GM18517 (cell line): ENCODE results near the gene GABRA1.

Source experiments
- ATAC-seq: cut with Tn5 transposase; IDR thresholded peaks from one replicate; pipeline ENCODE4 v1.9.1; 2021; ENCODE audit warnings: mild to moderate bottlenecking, moderate library complexity; ENCODE audit not compliant: unreplicated experiment

GABRA1 gene

DNA sequence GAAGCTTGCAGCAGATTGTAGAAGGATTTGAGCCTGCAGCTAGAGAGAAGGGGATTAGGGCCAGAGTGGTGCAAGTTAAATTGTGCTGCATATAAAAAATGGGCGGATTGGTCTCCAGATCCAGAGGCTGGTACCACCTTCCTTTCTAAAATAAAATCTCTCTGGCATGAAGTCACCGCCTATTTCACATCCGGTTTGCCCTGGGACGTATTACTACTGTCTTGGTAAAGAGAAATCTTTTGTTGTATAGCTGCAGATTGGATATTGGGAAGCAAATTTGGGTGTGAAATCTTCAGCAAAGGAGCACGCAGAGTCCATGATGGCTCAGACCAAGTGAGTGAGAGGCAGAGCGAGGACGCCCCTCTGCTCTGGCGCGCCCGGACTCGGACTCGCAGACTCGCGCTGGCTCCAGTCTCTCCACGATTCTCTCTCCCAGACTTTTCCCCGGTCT lies at the start of gene GABRA1:
TSS of gene GABRA1 (plus strand) at position 180 of the 451 bp plus-strand sequence. CDS start 2,691 bp downstream, outside the sequence.
- ATAC-seq, result no peak

DNA sequence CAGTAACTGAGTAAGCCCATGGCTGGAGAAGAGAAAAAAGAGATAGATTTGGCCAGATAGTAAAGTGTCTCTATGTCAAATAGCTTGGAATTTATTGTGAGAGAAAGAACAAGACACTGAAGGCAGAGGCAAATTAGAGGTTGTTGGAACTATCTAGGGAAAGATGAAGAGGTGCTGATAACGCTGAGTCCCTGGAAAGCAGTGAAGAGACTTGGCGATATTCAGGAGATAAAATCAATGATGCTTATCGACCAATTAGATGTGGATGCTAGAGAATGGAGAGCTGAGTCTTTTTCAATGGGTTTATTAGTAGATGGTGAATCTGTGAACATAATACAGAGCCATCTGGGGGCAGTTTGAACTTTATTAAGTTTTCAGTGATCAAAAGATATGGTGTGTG lies 48.6 kb upstream of the GABRA1 start:
- ATAC-seq, result no peak

DNA sequence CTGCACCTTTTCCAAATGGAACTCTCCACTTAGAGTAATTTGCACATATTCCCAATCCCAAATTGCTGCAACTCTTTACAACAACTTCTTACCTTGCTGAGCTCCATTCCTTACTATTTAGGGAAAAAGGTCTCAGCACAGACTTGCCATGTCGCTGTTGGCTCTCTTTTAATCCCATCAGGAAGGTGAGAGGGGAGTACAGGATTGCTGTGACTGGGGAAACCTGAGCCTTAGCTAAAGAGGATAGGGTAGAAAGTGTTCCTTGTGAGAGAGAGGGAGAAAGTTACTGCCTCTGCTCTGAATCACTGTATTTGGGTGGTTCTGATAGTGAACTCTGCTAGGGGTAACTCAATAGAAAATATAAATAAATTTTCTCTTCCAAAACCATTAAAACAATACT lies 43.7 kb upstream of the GABRA1 start:
- ATAC-seq, result no peak

DNA sequence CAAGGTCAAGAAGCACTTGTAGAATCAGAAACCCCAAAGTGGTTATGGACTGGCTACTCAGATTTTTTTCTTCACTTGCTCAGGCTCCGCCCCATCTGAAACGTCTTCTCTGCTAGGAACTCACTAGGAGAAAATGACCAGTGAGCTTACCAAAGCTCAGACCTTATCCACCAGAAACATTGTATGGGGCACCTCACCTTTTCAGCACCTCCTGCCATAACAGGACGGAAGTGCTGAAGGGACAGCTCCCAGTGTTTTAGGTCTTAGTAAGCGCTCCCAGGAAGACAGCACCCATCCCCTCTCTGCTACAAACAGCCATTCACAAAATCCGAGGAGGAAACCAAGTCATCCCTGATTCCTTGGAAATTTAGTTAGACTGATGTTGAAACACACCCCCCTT lies 1.2 kb upstream of the GABRA1 start:
- ATAC-seq, result no peak

DNA sequence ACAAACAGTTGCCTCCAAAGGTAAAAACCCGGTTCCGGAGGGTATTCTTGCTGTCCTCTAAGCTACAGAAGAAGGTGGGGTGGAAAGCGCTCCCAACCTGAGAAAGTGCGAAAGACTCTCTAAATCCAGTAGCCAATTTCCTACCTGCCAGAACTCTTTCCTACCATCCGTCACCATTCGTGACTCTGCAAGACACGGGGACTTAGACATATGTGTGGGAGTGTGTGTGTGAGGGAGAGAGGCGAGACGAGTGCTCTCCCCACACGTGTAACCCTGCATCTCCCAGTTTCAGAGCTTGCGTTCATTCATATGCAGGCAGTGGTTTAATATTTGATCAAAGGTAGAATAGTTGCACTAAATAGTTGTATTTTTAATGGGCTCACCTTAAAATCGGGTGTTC lies 473 bp upstream of the GABRA1 start:
- no peak for ATAC-seq

DNA sequence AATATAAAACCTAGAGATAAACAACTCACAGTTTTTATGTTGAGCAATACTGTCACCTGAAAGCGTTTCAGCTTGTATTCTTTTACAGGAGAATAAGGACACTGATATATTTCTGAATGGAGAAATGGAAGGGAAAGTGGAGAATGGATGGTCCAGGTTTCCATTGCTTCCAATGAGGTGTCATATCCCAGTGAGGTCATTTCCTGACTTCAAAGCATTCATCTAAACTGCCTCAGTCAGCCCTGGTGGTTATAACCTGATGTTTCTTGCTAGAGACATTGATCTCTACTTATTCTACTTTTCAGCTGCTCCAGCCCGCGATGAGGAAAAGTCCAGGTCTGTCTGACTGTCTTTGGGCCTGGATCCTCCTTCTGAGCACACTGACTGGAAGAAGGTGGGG lies 2.6 kb downstream of the GABRA1 start:
- ATAC-seq, result no peak

DNA sequence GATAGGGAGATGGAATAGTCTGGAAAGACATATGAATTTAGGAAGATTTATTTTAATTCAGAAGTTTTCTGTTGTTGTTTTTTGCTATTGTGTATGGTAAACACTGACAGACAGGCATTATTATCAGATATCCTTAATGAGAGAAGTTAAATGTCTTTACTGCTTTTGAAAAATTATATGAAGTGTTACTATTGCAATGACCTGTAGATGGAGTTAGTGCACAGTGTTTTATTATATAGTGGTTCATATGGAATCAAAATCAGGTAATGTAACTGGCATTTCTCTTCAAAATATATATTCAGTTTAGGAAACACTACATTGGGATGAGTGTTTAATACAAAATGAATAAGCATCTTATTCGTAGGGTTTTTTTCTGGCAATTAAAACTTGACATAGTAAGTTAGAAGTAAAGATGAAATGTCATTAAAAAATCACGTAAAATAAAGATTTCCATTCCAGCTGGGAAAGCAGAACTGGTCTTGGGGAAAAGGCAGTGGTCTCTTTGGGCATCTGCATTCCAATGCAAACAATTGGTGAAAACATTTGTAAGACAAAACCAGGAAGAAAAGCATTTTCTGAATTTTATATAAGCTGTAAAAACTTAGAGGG lies 3.9 kb downstream of the GABRA1 start:
- no peak for ATAC-seq

DNA sequence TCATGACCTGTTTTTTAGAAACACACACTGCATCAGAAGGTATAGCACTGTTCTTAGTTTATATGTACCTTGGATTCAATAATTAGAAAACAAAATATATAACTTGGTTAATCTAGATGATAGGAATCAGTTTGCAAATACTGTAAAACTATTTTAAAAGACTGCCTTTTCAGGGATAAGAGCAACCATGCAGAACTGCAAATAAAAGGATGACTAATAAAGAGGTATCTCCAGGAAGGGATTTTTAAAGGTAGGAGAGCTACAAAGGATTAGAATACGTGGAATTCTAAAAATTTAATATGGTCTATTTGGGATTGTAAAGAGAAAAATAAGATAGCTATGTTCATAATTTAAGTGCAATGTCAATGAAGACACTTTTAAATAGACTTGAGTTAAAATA lies 9.4 kb downstream of the GABRA1 start:
- ATAC-seq, result no peak

DNA sequence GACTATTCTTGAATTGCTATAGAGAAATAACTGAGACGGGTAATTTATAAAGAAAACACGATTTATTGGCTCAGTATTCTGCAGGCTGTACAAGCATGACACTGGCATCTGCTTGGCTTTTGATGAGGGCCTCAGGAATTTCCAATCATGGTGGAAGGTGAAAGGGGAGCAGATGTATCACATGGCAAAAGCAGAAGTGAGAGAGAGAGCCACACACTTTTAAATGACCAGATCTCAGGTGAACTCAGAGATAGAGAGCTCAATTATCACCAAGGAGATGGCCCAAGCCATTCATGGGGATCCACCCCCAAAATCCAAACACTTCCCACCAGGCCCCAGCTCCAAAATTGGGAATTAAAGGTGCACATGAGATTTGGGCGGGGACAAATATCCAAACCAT lies 15.3 kb downstream of the GABRA1 start:
- no peak for ATAC-seq

DNA sequence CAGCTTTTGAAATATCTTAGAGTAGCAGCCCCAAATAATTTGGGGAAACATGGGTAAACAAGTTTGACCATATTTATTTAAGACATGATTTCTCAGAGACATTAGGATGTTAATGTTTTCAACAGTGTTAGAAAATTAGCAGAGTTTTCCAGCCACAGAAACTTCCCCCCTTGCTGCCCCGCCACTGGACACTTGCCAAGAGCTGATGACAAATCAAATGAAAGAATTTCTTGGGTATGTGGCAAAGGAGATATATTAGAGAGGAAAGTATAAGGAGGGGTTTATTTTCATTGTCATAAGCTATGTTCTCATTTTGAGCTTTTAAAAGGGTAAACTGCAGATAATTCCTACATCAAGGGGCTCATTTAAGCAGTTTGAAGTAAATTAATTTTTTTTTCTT lies 15.9 kb downstream of the GABRA1 start:
- no peak for ATAC-seq

DNA sequence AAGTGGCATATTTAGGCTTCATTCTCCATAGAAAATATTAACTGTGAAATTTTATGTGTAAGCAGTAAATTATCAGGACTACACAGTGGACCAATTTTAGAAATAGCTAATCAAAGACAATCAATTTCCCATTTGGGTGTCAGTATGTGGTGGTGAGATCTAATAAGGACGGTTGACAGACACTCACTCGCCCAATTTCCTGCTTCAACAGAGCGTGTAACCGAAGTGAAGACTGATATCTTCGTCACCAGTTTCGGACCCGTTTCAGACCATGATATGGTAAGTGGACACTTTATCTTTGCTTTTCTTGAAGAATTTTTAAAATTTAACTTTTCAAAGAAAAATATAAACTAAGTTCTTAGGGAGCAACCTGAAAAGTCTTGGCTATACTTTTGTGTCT lies 17.6 kb downstream of the GABRA1 start:
- no peak for ATAC-seq

DNA sequence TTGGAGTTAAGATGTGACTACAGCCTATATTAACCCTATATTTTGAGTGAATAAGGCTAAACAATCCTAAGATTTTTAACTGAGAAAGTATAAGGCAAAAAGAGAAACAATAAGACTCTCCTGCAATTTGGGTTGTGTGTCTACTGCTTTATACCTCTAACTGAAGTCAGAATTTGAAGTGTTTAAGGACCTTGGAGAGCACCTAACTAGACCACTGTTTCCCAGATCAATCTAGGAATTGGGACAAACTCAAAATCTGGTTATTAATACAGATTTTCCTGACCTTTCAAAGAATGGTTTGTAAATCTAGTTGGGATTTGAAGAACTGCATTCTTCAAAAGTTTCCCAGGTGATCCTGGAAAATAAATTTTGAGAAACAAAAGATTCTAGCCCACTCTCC lies 42.1 kb downstream of the GABRA1 start:
- ATAC-seq, result no peak

DNA sequence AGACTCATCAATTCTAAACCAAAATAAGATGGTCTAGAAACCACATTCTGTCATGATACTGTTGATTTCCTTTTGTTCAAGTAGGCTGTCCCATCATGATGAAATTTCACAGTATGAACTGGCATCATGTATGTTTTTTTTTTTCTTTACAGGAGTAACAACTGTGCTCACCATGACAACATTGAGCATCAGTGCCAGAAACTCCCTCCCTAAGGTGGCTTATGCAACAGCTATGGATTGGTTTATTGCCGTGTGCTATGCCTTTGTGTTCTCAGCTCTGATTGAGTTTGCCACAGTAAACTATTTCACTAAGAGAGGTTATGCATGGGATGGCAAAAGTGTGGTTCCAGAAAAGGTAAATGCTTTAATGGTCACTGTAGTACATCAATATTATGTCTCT lies 47.6 kb downstream of the GABRA1 start:
- no peak for ATAC-seq

DNA sequence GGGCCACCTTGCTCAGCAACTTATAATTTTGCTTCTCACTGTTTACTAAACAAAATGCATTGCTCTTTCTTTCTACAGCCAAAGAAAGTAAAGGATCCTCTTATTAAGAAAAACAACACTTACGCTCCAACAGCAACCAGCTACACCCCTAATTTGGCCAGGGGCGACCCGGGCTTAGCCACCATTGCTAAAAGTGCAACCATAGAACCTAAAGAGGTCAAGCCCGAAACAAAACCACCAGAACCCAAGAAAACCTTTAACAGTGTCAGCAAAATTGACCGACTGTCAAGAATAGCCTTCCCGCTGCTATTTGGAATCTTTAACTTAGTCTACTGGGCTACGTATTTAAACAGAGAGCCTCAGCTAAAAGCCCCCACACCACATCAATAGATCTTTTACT lies 49.1 kb downstream of the GABRA1 start:
- no peak for ATAC-seq

DNA sequence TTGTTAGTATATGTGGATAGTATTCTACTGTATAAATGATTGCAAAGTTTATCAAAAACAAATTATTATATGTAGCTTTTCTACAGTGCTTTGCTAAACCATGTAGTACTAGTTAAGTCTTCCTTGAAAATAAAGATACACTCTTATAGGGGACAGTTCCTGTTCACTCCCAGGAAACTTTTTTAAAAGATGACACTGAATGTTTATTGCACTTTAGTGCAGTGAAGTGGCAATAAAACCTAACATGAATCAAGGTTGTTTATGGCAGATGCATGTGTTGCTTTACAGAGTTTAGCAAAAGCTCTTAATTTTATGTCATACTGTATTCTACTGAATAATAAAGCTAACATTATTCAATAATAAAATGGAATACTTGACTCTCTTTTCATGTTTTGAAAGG lies 51.7 kb downstream of the GABRA1 start:
- ATAC-seq, result no peak

DNA sequence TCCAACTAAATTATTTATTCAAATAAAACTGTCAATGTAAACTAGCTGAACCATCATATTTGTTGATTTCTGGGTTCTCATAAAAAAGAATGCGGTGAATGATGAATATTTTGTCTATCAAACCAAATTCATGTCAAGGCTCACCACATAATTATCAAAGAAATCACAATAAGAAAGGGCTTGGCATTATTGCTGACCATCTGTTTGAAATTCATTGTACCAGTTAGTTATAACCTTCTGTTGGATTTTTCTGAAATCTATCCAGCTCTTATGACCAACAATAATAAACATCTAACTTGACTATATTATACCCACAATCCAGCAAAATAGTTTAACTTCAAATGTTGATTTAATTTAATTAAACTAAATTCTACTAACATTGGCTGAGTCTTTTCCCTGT lies 53.1 kb downstream of the GABRA1 start:
- ATAC-seq, result no peak

DNA sequence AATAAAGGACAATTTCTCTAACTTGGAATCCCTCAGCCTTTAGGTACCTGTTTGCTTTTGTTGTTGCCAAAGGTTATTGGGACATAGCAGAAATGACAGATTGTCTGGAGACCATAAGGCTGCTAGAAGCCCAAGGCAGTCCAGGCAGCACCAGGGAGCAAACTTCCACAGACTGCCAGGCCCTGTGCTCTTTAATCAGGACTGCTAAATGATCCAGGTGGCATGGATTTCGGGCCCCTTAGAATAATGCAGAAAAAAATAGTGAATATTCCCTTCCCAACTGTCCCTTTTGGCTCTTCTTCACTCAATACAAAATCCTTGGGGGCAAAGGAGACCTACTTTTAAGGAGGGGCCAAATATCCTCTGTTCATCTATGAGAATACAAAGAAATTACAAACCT lies 73.9 kb downstream of the GABRA1 start:
- ATAC-seq, result no peak

DNA sequence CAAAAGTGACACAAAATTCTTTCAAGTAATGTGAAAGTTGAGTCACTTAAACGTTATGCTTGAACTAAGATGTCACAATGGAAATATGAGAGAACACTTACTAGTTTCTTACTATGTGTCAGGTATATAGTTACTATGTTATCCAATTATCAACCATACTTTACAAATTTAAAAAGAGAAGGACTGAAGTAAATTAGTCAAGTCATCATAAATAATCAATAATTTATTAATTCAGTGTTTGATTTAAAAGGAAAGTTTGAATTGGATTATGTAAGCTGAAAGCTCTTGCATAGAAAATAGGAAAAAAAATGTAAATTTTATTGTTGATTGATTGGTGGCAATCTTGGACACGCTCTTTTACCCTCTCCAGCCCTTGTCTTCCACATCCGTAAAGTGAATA lies 76.3 kb downstream of the GABRA1 start:
- no peak for ATAC-seq

DNA sequence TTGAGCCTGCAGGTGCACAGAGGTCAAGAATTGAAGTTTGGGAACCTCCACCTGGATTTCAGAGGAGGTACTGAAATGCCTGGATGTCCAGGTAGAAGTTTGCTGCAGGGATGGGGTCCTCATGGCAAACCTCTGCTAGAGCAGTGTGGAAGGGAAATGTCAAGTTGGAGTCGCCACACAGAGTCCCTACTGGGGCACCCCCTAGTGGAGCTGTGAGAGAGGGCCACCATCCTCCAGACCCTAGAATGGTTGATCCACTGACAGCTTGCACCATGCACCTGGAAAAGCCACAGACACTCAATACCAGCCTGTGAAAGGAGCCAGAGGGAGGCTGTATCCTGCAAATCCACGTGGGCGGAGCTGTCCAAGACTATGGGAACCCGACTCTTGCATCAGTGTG lies 78.0 kb downstream of the GABRA1 start:
- ATAC-seq, result no peak

DNA sequence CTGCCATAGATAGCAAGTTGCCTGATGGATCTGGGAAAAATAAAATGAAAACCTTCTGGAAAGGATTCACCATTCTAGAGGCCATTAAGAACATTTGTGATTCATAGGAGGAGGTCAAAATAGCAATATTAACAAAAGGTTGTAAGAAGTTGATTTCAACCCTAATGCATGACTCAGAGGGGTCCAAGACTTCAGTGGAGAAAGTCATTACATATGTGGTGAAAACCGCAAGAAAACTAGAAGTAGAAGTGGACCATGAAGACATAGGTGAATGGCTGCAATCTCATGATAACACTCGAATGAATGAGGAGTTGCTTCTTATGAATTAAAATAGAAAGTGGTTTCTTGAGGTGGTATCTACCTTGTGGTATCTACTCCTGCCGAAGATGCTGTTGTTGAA lies 86.6 kb downstream of the GABRA1 start:
- no peak for ATAC-seq

DNA sequence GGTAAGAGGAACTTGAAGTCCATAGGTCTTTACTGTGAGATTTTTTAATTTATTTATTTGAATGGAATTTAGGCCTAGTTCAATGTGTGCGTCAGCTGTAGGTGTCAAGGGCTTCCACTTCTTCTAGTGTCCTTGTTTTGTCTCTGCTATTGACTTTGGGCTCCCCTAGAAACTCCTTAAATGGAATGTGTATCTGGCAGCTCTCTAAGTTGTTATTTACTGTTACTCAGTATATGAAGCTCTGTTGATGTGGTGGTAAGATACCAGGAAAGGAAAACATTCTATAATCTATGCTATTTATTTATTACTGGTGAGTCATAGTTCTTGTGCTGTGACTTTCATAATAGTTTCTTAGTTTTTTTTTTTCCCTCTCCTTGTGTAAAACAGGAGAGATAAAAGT lies 97.1 kb downstream of the GABRA1 start:
- no peak for ATAC-seq

DNA sequence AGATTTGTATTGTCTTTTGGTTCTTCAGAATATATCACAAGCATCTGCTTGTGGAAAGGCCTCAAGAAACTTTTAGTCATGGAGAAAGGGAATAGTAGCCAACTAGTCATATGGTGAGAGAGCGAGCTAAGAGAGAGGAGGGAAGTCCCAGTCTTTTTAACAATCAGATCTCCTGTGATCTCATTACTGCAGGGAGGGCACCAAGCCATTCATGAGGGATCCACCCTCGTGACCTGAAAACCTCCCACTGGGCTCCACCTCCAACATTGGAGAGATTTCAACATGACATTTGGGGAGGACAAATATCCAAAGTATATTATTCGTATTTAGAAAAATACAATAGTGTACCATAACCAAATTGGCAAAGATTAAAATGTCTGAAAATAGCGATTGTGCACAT lies 99.0 kb downstream of the GABRA1 start:
- no peak for ATAC-seq
